NCI-H1930 (cell line): ENCODE data around the gene SPATS2.
"Not testable (repeated sequence)": the region's sequence is repeated elsewhere in the genome, so short reads cannot be mapped to it uniquely, and the experiment has no call there.

ENCODE experiments used
- DNase-seq, 2 experiments: peaks; one replicate each; lab custom pipeline; 2025; lab: John Stamatoyannopoulos, UW

SPATS2 gene

DNA sequence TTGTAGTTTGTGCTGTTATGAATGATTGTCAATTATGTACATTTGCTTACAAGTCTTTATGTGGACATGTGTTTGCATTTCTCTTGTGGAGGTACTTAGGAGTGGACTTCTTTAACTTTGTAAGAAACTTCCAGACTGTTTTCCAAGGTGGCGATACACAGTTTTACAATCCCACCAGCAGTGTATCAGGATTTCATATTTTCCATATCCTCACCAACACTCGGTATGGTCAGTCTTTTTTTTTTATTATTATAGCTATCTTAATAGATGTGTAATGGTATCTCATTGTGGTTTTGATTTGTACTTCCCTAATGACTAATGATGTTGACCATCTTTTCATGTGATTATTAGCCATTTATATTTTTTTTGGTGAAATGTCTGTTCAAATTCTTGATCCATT, 97.9 kb downstream of the SPATS2 start:
- no peak for DNase-seq

DNA sequence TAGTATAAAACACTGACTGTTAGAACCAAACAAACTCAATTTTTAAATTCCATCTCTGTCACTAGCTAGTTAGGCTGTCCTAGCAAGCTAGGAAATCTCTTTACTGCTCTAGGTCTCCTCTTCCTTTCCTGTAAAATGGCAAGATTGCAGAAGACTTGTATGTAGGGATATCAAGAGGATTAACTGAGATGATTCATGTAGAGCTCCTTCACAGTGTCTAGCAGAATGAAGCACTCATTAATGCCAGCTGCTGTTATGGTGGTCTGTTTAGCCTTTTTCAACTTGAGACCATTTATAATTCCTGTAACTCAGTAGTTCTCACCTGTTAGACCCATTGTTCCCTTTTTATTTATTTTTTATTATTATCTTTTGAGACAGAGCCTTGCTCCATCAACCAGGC, 103.7 kb downstream of the SPATS2 start:
- no peak for DNase-seq

- DNase-seq, result no peak
These were observed 104.3 kb downstream of the SPATS2 start for GRCh38 chr12:49471557-49471956.

- no peak for DNase-seq
These were observed 108.8 kb downstream of the SPATS2 start for GRCh38 chr12:49476091-49476490.

DNA sequence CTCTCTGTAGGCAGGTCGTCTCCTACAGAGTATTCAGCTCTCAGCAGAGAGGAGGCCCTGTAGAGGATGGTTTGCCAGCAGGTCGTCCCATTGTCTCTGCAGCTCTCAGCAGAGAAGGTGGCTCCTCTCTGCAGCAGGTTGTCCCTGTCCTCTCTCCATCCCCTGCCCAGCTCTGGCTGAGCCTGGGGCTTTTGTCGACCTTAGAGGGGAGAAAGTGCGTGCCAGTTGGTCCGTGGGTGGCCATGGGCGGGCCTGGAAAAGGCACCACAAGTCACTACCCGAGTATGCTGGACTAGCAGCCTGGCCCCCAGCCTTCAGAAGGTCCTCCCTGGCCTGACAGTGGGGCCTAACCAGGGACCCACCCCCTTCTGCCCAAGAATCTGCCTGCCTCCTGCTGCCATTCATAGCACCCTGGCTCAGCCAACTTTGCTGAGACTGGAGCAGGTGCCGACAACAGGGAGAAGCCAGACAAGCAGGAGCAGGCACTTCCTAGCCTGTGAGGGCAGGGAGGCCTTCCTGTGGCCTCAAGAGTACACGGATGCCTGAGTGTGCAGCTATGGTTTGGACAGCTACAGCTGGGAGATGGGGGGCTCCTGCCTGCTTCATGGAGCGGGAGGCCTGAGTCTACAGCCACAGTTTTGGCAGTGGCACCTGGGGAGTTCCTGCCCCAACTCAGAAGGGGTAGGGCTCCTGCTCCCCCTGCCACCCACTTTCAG, 111.8 kb downstream of the SPATS2 start:
- DNase-seq, result no peak

DNA sequence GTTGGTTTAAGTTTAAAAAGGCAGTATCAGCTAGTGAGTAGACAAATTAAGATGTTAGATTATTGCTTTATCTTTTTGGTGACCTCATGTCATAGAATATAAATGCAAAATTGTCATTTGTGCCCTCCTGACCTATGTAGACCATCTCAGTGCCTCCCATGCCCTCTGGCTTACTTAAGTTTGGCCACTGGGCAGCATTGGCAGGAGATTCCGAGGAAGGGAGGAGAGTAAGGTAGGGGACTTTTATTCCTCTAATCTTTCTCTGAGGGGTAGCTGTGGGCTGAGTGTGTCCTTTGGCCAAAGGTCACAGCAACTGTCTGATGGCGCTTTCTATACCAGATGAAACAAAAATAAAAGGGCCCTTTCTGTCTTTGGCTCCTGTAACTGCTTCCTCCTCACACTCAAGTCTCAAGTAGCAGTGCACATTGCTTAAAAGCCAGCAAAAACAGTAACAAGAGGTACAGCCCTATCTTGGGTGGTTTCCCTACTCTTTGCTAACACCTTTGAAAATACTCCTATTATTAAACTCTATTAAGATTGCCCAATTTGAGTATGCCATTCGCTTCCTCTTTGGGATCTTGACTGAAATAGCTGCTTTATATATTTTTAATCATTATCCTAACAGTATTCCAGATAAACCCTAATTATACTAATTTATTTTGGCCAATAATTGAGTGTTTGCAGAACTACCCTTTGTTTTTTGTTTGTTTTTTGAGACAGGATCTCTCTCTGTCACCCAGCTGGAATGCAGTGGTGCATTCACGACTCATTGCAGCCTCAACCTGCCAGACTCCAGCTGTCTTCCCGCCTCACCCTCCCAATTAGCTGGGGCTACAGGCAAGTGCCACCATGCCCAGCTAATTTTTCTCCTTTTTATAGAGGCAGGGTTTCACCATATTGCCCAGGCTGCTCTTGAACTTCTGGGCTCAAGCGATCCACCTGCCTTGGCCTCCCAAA, 115.1 kb downstream of the SPATS2 start:
- peak in 1 of 2 experiments; percentile 35 for DNase-seq

DNA sequence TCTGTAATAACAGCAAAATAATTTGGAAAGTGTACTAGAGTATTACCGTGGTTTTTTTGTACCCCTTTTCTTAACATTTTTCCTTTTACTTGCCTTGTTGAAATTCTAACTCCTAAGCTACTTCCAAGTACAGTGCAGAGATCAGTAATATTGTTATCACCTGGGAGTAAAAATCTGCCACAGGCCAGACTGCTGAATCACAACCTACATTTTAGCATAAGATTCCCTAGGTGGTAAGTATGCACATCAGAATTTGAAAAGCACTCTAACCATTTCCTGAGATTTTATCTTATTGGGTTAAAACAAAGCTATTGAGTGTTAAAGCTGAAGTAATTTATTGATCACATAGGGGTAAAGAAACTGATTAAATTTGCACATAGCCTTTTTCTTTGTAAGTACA, 116.4 kb downstream of the SPATS2 start:
- DNase-seq, result no peak

DNA sequence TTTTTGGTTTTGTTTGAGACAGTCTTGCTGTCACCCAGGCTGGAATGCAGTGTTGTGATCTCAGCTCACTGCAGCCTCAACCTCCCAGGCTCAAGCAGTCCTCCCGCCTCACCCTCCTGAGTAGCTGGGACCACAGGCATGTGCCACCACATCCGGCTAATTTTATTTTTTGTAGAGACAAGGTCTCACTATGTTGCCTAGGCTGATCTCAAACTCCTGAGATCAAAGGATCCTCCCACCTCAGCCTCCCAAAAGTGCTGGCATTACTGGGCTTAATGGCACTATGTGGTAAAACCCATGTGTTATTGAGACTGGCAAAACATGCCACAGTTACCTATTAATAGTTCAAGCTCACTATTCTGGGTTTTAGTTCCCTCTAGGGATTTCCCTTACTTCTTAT, 120.3 kb downstream of the SPATS2 start:
- DNase-seq, result no peak

DNA sequence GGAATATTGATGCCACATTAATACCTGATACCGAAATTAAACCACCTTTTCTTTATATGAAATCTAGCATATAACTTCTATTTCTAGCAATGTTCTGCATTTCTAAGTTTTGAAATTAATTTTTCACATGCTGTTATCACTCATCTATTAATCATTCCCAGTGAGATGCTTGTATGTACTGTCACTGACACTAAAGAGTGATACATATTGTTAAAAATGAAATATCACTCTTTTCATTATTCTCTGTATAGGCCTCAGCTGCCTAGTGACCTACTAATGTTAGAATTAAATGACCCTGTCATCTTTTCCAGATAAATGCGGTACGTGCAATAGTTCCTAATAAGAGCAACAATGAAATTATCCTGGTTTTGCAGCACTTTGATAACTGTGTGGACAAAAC, 121.9 kb downstream of the SPATS2 start:
- DNase-seq, result no peak

GRCh38 chr12:49489720-49490119, 122.5 kb downstream of the SPATS2 start:
- no peak for DNase-seq

DNA sequence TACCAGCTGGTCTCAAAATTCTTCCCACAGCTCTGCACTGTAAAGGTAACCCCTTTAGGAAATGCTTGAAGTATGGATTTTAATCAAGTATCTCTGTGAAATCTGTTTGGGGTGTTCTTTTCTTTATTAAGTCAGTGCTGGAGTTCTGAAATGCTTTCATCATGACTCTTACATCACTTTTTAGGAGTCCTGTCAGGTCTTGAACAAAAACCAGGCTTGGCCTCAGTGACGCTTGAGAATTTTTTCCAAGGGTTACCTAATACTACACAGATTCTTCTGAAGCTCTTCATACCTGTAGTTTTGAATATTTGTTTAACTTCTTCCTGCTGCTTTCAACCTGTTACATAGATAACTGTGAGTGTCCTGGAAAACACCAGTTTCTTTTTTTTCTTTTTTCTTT, 124.6 kb downstream of the SPATS2 start:
- DNase-seq, result no peak

DNA sequence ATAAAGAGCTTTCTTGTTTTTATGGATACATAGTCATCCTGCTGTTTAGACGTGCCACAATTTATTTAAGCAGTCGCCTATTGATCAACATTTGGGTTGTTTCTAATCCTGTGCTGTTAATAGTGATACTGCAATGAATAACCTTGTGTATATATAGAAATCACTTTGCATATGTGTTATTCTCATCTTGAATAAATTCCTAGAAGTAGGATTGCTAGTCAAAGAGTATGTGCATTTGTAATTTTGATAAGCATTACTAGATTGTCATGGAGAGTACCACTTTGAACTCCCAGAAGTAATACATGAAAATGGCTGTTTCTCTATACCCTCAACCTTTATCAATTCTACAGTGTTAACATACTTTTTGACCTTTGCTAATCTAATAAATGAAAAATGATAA, 126.6 kb downstream of the SPATS2 start:
- no peak for DNase-seq

- no peak for DNase-seq
These were observed 129.4 kb downstream of the SPATS2 start for GRCh38 chr12:49496417-49497360.

- no peak for DNase-seq
These were observed 134.6 kb downstream of the SPATS2 start for GRCh38 chr12:49501895-49502294.

- DNase-seq, result no peak
These were observed 135.3 kb downstream of the SPATS2 start for GRCh38 chr12:49502590-49502989.

DNA sequence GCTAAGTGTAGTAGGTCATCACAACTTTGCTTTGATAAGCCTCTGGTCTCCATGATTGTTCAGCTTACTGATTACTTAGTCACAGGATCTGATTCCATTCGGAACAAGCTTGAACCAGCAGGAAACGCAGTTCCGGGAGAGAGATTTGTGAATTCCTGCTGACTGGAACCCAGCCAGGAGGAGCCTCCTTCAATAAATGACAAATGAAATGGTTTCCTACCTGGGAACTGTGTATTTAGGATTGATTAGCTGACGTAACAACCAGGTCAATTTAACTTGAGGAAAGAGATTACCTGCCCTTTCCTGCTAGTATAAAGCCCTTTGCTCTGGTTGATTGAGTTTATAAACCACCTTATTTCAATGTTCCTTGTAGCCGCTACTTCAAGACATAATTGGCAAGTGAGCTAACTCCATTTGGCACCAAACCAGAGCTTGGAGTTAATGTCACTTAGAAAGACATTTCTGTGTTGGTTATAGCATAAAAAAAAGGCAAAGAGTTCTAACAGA, 136.5 kb downstream of the SPATS2 start:
- no peak for DNase-seq

- DNase-seq, result no peak
These were observed 138.4 kb downstream of the SPATS2 start for GRCh38 chr12:49505672-49506071.

GRCh38 chr12:49507139-49507538, 139.9 kb downstream of the SPATS2 start:
- no peak for DNase-seq

DNA sequence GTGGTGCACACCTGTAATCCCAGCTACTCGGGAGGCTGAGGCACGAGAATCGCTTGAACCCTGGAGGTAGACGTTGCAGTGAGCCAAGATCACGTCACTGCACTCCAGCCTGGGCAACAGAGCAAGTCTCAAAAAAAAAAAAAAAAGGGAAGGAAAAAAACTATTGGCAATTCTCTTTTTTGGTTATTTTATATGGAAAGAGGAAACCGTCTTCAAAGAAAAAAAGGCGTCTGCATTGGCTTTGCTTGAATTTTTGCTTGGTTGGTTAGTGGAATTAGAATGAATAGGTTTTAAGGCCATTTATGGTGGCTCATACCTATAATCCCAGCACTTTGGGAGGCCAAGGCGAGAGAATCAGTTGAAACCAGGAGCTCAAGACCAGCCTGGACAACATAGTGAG, 142.4 kb downstream of the SPATS2 start:
- DNase-seq, result not testable (repeated sequence)

GRCh38 chr12:49511410-49511809, 144.1 kb downstream of the SPATS2 start:
- DNase-seq, result no peak

GRCh38 chr12:49512546-49512945, 145.3 kb downstream of the SPATS2 start:
- DNase-seq, result no peak

- no peak for DNase-seq
These were observed 148.0 kb downstream of the SPATS2 start for GRCh38 chr12:49515266-49515665.
